ENCODE data around the gene LYSMD1. TPM values are rescaled to one million over a fixed set of nuclear protein-coding genes. Genes with fewer than 3 reads are reported as not detected.

LYSMD1 gene, protein sequence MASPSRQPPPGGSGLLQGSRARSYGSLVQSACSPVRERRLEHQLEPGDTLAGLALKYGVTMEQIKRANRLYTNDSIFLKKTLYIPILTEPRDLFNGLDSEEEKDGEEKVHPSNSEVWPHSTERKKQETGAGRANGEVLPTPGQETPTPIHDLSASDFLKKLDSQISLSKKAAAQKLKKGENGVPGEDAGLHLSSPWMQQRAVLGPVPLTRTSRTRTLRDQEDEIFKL
- total RNA-seq (2022; extraction: Qiagen RNA extraction; ENCODE audit: low read depth) = 4.6 to 7.4 TPM (median 6.9 TPM) in 5 replicates

DNA sequence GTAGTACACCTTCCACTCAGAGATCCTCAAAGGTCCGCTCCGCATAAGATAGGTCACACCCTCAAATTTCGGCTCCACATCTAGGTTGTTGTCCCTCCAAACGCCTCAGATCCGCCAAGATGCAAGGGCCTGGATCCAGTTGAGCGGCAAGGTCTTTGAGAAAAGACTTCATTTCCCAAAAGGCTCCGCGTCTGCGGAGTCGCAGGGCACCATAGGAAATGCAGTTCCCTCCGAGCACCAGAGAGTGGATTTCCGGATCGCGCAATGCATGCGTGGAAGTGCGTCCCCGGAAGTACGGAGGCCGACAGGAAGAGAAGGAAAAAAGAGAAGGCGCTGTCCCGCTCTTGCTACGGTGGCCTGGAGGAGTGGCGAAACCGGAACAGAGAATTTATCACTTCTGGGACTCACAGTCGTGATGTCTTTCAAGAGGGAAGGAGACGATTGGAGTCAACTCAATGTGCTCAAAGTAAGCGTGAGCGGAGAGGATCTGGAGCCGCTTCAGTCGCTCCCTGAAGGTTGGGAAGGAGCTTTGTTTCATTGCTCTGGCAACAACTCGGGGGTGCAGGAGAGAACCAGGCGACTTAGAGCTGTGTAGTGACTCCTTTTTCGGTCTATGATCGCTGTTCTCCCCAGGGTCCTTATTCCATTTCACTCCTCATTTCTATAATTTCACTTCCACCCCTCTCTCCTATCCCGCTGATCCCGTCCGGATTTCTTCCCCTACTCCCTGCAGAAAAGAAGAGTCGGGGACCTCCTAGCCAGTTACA is at the start of gene LYSMD1, which contains the start of gene SCNM1:
Gene LYSMD1, minus strand, starts transcription at position 165 of the 767 bp plus-strand sequence. CDS start 644 bp downstream, outside the sequence.
Gene SCNM1, plus strand, starts transcription at position 407 of the 767 bp plus-strand sequence. Its CDS starts 9 bp downstream, at position 416.

GRCh38 chr1:151198254-151199127 is 32.8 kb upstream of the LYSMD1 start, which contains the start of gene PIP5K1A:
TSS of gene PIP5K1A (plus strand) at chr1:151198552. CDS start at chr1:151198997, 445 bp downstream.

DNA sequence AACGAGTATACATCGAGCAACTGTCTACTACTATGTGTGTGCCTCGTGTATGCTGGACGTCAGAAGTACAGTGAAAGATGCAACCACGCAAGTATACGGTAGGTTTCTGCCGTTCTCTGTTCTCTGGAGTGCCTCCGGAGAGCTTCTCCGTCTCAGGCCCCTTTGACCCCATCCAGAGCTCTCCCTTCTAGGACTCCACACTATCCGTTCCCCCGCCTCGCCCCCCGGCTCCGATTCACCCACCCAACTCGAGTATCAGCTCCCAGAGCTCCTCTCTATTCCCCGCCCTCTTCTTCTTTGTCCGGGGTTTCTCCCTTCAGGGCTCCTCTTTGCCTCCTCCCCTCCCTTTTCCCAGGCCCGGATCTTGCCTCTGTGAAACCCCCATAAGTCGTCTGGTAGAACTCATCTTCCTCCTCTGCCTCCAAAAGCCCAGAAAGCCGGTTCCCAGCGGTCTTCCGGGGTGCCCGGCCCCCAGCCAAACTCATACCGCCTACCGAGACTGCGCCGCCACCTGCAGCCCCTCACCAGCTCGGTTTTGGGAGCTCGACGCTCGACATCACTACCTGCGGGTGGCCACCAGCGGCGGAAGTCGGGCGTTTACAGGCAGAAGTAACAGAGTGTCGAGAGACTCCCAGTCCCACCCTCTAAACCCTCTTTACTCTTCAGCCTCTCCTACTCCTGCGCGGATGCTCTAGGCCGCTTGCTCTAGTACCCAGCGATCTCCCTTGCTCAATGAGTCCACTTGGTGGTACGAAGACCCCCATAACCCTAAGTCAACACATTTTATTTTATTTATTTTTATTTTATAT is 24.1 kb upstream of the LYSMD1 start, which contains the start of gene VPS72:
Gene VPS72, minus strand, starts transcription at position 561 of the 809 bp plus-strand sequence. Its CDS starts 76 bp downstream, at position 485.

DNA sequence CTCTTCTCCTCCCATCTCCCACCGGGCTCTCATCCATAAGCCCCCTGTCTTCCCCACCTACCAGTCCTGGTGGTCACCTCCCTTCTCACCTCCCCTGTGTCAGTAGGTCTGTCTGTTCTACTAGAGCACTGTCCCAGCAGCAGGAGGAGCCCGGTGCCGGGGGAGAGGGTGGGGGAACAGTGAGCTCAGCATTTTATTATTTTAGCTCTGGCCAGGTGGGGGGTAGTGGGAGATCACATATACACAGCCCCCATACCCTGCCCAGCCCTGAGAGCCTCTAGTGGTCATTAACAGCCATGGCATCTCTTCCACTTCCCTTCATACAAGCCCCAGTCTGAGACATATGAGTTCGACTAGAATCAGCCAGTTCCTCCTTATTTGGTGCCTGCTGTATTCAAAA is 10.2 kb upstream of the LYSMD1 start, which contains the start of gene TMOD4:
Gene TMOD4, minus strand, starts transcription at position 119 of the 400 bp plus-strand sequence. CDS start 1,106 bp downstream, outside the sequence.

GRCh38 chr1:151156515-151156819 is 9.2 kb downstream of the LYSMD1 start, which contains the start of gene TNFAIP8L2:
TSS of gene TNFAIP8L2 (plus strand) at chr1:151156649. CDS start at chr1:151158698, 2,049 bp downstream.

GRCh38 chr1:151146412-151147131 is 19.1 kb downstream of the LYSMD1 start, which contains the start of gene SEMA6C:
TSS of gene SEMA6C (minus strand) at chr1:151146631. CDS start at chr1:151142621, 4,010 bp downstream.

Other genes starting within 250 kb of the LYSMD1 start
- 22.0 to 26.5 TPM (median 25.5 TPM) in 5 replicates for gene SETDB1, start 239.5 kb downstream of the LYSMD1 start, total RNA-seq (2022; extraction: Qiagen RNA extraction; ENCODE audit: low read depth)
- gene CERS2, start 191.1 kb downstream of the LYSMD1 start, total RNA-seq (2022; extraction: Qiagen RNA extraction; ENCODE audit: low read depth) = 233 to 262 TPM (median 240 TPM) in 5 replicates
- gene ANXA9, start 183.6 kb downstream of the LYSMD1 start, total RNA-seq (2022; extraction: Qiagen RNA extraction; ENCODE audit: low read depth) = 0.87 to 1.3 TPM (median 1.1 TPM) in 5 replicates
- 2.3 to 4.2 TPM (median 3.8 TPM) in 5 replicates for gene MINDY1, start 159.0 kb downstream of the LYSMD1 start, total RNA-seq (2022; extraction: Qiagen RNA extraction; ENCODE audit: low read depth)
- gene PRUNE1, start 157.5 kb downstream of the LYSMD1 start, total RNA-seq (2022; extraction: Qiagen RNA extraction; ENCODE audit: low read depth) = 10.8 to 16.0 TPM (median 14.6 TPM) in 5 replicates
- 0.07 to 0.27 TPM (median 0.09 TPM) in 3 of 5 replicates, not detected in the others for gene BNIPL, start 129.3 kb downstream of the LYSMD1 start, total RNA-seq (2022; extraction: Qiagen RNA extraction; ENCODE audit: low read depth)
- 4.2 to 7.5 TPM (median 6.7 TPM) in 5 replicates for gene C1orf56, start 118.2 kb downstream of the LYSMD1 start, total RNA-seq (2022; extraction: Qiagen RNA extraction; ENCODE audit: low read depth)
- 78.6 to 87.3 TPM (median 81.7 TPM) in 5 replicates for gene CDC42SE1, start 106.3 kb downstream of the LYSMD1 start, total RNA-seq (2022; extraction: Qiagen RNA extraction; ENCODE audit: low read depth)
- gene MLLT11, start 105.5 kb downstream of the LYSMD1 start, total RNA-seq (2022; extraction: Qiagen RNA extraction; ENCODE audit: low read depth) = 9.5 to 20.3 TPM (median 17.4 TPM) in 5 replicates
- 3.2 to 4.0 TPM (median 3.7 TPM) in 5 replicates for gene GABPB2, start 95.1 kb downstream of the LYSMD1 start, total RNA-seq (2022; extraction: Qiagen RNA extraction; ENCODE audit: low read depth)
- 0.59 to 2.2 TPM (median 1.5 TPM) in 5 replicates for gene SEMA6C, start 19.3 kb downstream of the LYSMD1 start, total RNA-seq (2022; extraction: Qiagen RNA extraction; ENCODE audit: low read depth)
- not detected in 5 replicates for gene TNFAIP8L2, start 9.3 kb downstream of the LYSMD1 start, total RNA-seq (2022; extraction: Qiagen RNA extraction; ENCODE audit: low read depth)
- 44.7 to 55.2 TPM (median 46.7 TPM) in 5 replicates for gene SCNM1, start 242 bp upstream of the LYSMD1 start, total RNA-seq (2022; extraction: Qiagen RNA extraction; ENCODE audit: low read depth)
- 0.66 to 0.74 TPM in 2 of 5 replicates, not detected in the others for gene TMOD4, start 10.1 kb upstream of the LYSMD1 start, total RNA-seq (2022; extraction: Qiagen RNA extraction; ENCODE audit: low read depth)
- gene VPS72, start 24.3 kb upstream of the LYSMD1 start, total RNA-seq (2022; extraction: Qiagen RNA extraction; ENCODE audit: low read depth) = 43.3 to 64.3 TPM (median 46.5 TPM) in 5 replicates
- 43.7 to 66.5 TPM (median 45.9 TPM) in 5 replicates for gene PIP5K1A, start 32.6 kb upstream of the LYSMD1 start, total RNA-seq (2022; extraction: Qiagen RNA extraction; ENCODE audit: low read depth)
- gene PSMD4, start 88.8 kb upstream of the LYSMD1 start, total RNA-seq (2022; extraction: Qiagen RNA extraction; ENCODE audit: low read depth) = 160 to 214 TPM (median 195 TPM) in 5 replicates
- 8.4 to 14.9 TPM (median 13.4 TPM) in 5 replicates for gene ZNF687, start 116.4 kb upstream of the LYSMD1 start, total RNA-seq (2022; extraction: Qiagen RNA extraction; ENCODE audit: low read depth)
- gene PI4KB, start 161.5 kb upstream of the LYSMD1 start, total RNA-seq (2022; extraction: Qiagen RNA extraction; ENCODE audit: low read depth) = 21.8 to 29.0 TPM (median 27.3 TPM) in 5 replicates
- gene RFX5, start 181.3 kb upstream of the LYSMD1 start, total RNA-seq (2022; extraction: Qiagen RNA extraction; ENCODE audit: low read depth) = 21.1 to 26.2 TPM (median 24.6 TPM) in 5 replicates
- gene SELENBP1, start 206.8 kb upstream of the LYSMD1 start, total RNA-seq (2022; extraction: Qiagen RNA extraction; ENCODE audit: low read depth) = 5.1 to 7.6 TPM (median 6.9 TPM) in 5 replicates
- 308 to 428 TPM (median 392 TPM) in 5 replicates for gene PSMB4, start 233.7 kb upstream of the LYSMD1 start, total RNA-seq (2022; extraction: Qiagen RNA extraction; ENCODE audit: low read depth)

All from A549 treated with ZK216348 at 1 μM for 4 hours (cell line).